ENCODE results near the gene DDX19B.

DNA sequence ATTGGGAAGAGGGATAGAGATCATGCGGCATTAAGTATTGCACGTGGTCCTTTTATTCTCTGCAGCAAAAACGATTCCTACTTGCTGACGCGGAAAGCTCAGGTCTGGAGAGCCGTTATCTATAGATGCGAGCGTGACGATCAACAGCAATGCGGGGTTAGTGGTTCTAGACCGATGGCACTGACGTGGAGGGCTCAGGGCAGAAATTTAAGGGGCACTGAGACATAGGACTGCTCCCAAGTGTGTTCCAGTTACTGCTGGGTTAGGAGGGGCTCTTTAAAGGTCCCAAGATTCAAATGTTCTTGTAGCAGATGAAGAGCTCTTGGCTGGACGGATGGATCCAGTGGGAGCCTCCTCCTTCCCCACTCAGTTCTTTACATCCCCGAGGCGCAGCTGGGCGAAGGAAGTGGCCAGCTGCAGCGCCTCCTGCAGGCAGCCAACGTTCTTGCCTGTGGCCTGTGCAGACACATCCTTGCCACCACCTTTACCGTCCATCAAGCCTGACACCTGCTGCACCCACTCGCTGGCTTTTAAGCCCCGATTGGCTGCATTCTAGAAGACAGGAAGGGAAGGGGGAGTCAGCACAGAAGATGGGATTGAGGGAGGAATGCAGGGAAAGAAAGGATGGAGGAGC lies 46.5 kb upstream of the DDX19B start:
- TF ChIP-seq, protein P1, sequence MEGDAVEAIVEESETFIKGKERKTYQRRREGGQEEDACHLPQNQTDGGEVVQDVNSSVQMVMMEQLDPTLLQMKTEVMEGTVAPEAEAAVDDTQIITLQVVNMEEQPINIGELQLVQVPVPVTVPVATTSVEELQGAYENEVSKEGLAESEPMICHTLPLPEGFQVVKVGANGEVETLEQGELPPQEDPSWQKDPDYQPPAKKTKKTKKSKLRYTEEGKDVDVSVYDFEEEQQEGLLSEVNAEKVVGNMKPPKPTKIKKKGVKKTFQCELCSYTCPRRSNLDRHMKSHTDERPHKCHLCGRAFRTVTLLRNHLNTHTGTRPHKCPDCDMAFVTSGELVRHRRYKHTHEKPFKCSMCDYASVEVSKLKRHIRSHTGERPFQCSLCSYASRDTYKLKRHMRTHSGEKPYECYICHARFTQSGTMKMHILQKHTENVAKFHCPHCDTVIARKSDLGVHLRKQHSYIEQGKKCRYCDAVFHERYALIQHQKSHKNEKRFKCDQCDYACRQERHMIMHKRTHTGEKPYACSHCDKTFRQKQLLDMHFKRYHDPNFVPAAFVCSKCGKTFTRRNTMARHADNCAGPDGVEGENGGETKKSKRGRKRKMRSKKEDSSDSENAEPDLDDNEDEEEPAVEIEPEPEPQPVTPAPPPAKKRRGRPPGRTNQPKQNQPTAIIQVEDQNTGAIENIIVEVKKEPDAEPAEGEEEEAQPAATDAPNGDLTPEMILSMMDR (IDR thresholded peaks at IDR 0.05): no peak
- TF ChIP-seq POLR2AphosphoS5 (IDR thresholded peaks at IDR 0.05) (no peak), POLR2A (IDR thresholded peaks at IDR 0.05) (no peak)

Data from stomach (tissue), 4 donors.